Stomach (tissue), 4 donors: ENCODE measurements around the gene SPAG7.

Source experiments
- CTCF ChIP-seq, 7 experiments: fragments of 450-650 bp in 4 of 7; fragments of 200-600 bp in 3 of 7; sonication (generic) in 3 of 7; IDR thresholded peaks; one replicate each; pipeline ENCODE4 v1.5.1; 2016 to 2019; ENCODE audit warnings: antibody characterized with exemption in 7 of 7, control low read depth in 2 of 7, mild to moderate bottlenecking in 1 of 7
- EP300 ChIP-seq: sonication (generic); formaldehyde crosslinking; IDR thresholded peaks from one replicate; pipeline ENCODE4 v1.6.1; 2017; ENCODE audit warnings: antibody characterized with exemption
- POLR2A ChIP-seq, 4 donors: fragments of 450-650 bp; IDR thresholded peaks; one replicate each; pipeline ENCODE4 v1.6.1; 2016; ENCODE audit warnings: antibody characterized with exemption in 4 of 4, control low read depth in 2 of 4, mild to moderate bottlenecking in 1 of 4, moderate library complexity in 1 of 4
- POLR2AphosphoS5 ChIP-seq, 3 donors: sonication (generic); formaldehyde crosslinking; IDR thresholded peaks; one replicate each; pipeline ENCODE4 v1.6.1; 2016; ENCODE audit warnings: antibody characterized with exemption in 3 of 3

DNA sequence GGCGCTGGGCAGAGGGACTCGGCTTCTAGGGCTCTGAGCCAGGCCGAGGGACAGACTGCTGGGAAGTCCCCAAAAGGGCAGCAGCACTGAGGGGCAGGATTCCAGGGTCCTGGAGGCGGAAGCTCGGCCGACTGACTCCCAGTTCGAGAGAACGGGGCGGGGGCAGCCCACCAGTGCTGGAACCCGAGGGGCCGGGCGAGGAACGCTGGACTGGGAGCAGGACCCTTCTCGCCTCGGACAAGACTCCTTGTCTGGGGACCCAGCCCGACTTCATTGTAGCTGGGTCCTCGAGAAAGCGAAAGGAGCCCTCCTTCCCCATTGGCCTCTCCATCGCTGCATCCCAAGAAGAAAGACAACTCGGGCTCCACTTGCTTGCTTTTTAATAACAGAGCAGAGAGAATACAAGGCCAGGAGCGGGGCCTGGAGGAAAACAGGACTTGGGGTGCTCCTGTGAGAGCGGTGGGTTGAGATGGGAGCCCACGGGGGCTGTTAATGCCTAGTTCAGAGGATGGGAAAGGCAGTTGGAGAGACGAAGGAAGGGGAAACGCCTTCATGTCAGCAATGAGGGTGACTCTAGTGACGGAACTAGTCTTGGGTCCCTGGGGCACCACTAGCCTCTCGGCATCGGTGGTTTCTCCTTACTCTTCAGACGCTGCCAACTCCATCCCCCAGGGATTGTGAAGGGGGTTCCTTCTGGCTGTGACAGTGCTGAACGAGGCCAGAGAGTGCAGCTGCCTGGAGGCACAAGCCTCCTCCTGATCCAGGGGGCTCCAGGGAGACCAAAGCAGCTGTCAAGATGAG lies 20.4 kb upstream of the SPAG7 start:
- TF ChIP-seq CTCF (IDR thresholded peaks at IDR 0.05) (no peak), POLR2A (IDR thresholded peaks at IDR 0.05) (no peak), POLR2AphosphoS5 (IDR thresholded peaks at IDR 0.05) (no peak), EP300 (no peak)
